K562 (cell line): ENCODE results near the gene SMAD3. TPM values are rescaled to one million over a fixed set of nuclear protein-coding genes. Genes with fewer than 3 reads are reported as not detected.

Source experiments
- ARID1B ChIP-seq: fragments of 450-650 bp; IDR thresholded peaks from 2 replicates; pipeline ENCODE4 v1.6.1; 2016; ENCODE audit warnings: antibody characterized with exemption, mild to moderate bottlenecking, inconsistent platforms
- ARID3B ChIP-seq: fragments of 250-450 bp; sonication (Bioruptor Pico); IDR thresholded peaks from 2 replicates; pipeline ENCODE4 v1.4.0; 2020; ENCODE audit warnings: borderline replicate concordance
- DPF2 ChIP-seq: fragments of 450-650 bp; IDR thresholded peaks from 2 replicates; pipeline ENCODE4 v1.6.1; 2016
- E2F6 ChIP-seq, 2 experiments: IDR thresholded peaks; 2 replicates each; pipeline ENCODE4 v1.6.1; 2011; ENCODE audit warnings: borderline replicate concordance in 1 of 2, control low read depth in 1 of 2, low read depth in 1 of 2, low read length in 1 of 2, mild to moderate bottlenecking in 1 of 2, mixed read lengths in 1 of 2, moderate library complexity in 1 of 2; ENCODE audit not compliant: insufficient read depth in 1 of 2, insufficient read length in 1 of 2, poor library complexity in 1 of 2, severe bottlenecking in 1 of 2; ENCODE audit errors: extremely low read depth in 1 of 2
- GATAD2B ChIP-seq: fragments of 450-650 bp; IDR thresholded peaks from 2 replicates; pipeline ENCODE4 v1.6.1; 2017; ENCODE audit warnings: mild to moderate bottlenecking, borderline replicate concordance
- HDAC3 ChIP-seq: fragments of 450-650 bp; IDR thresholded peaks from 2 replicates; pipeline ENCODE4 v1.6.1; 2018; ENCODE audit warnings: borderline replicate concordance, mild to moderate bottlenecking, moderate library complexity; ENCODE audit not compliant: partially characterized antibody
- JUND ChIP-seq, 2 experiments: IDR thresholded peaks; 2 replicates in 1 of 2; 3 replicates in 1 of 2; pipeline ENCODE4 v1.6.1; 2011; ENCODE audit warnings: borderline replicate concordance in 2 of 2, low read depth in 2 of 2, low read length in 2 of 2, improper control_type of control experiment in 1 of 2, missing biosample characterization in 1 of 2, missing genetic modification characterization in 1 of 2, missing genetic modification reagents in 1 of 2
- MAZ ChIP-seq, 2 experiments: fragments of 450-650 bp in 1 of 2; sonication (generic) in 1 of 2; formaldehyde crosslinking; IDR thresholded peaks in 1 of 2; conservative IDR thresholded peaks in 1 of 2; 2 replicates each; pipeline versions ENCODE4 v1.4.0 to v1.5.0; 2020; ENCODE audit warnings: mild to moderate bottlenecking in 1 of 2, missing genetic modification reagents in 1 of 2
- NFE2 ChIP-seq: IDR thresholded peaks from 2 replicates; pipeline ENCODE4 v1.6.1; 2014; ENCODE audit warnings: antibody characterized with exemption, low read depth
- NRF1 ChIP-seq, 2 experiments: fragments of 450-650 bp; IDR thresholded peaks in 1 of 2; conservative IDR thresholded peaks in 1 of 2; 2 replicates each; pipeline ENCODE4 v1.6.1; 2014; ENCODE audit warnings: mild to moderate bottlenecking in 2 of 2
- POLR2G ChIP-seq: fragments of 200-400 bp; formaldehyde crosslinking; IDR thresholded peaks from 2 replicates; pipeline ENCODE4 v1.6.1; 2017; ENCODE audit warnings: low read depth, mild to moderate bottlenecking, antibody characterized with exemption, low read length, moderate library complexity
- RBFOX2 ChIP-seq: fragments of 200-400 bp; formaldehyde crosslinking; IDR thresholded peaks from 2 replicates; pipeline ENCODE4 v1.6.1; 2017; ENCODE audit warnings: low read depth, mild to moderate bottlenecking, low read length, moderate library complexity
- SMAD4 ChIP-seq: fragments of 250-450 bp; sonication (Bioruptor Pico); conservative IDR thresholded peaks from 2 replicates; pipeline ENCODE4 v1.8.0; 2021; ENCODE audit warnings: inconsistent platforms, mild to moderate bottlenecking, moderate library complexity
- STAG1 ChIP-seq: sonication (generic); formaldehyde crosslinking; IDR thresholded peaks from 2 replicates; pipeline ENCODE4 v1.5.0; 2020; ENCODE audit warnings: missing genetic modification reagents, borderline replicate concordance
- TAF15 ChIP-seq: fragments of 200-400 bp; formaldehyde crosslinking; IDR thresholded peaks from 2 replicates; pipeline ENCODE4 v1.6.1; 2017; ENCODE audit warnings: mild to moderate bottlenecking, low read depth, low read length, moderate library complexity
- ZBTB7A ChIP-seq: IDR thresholded peaks from 2 replicates; pipeline ENCODE4 v1.6.1; 2011; ENCODE audit warnings: low read depth, mild to moderate bottlenecking, low read length, moderate library complexity, borderline replicate concordance; ENCODE audit not compliant: control insufficient read depth
- ZNF217 ChIP-seq: sonication (generic); formaldehyde crosslinking; IDR thresholded peaks from 2 replicates; pipeline ENCODE4 v1.8.0; 2022; ENCODE audit warnings: mild to moderate bottlenecking, missing genetic modification reagents
- polyA plus RNA-seq, 8 experiments: library from polyadenylated mRNA; depleted of rRNA in 4 of 8; stranded (reverse) in 5 of 8; unstranded in 3 of 8; fragments of >200 nt; fragmentation: Nextera tagmentation in 2 of 8; fragmentation: Illumina TruSeq in 1 of 8; extraction: Ambion mirVana in 2 of 8; extraction: Trizol in 1 of 8; gene quantifications; 2 replicates each; pipeline versions ENCODE4 v1.2.1 to v1.2.3, GENCODE V29; 2011 to 2014; ENCODE audit warnings: inconsistent platforms in 1 of 8, missing spikeins in 1 of 8
- total RNA-seq, 7 experiments: library from RNA; depleted of rRNA in 6 of 7; stranded (reverse); fragments of >200 nt in 6 of 7; fragmentation: Illumina TruSeq in 2 of 7; extraction: Trizol in 2 of 7; gene quantifications; 2 replicates each; pipeline versions ENCODE4 v1.2.1 to v1.2.3, GENCODE V29; 2011 to 2021; ENCODE audit warnings: low replicate concordance in 1 of 7
- TF ChIP-seq, protein P1 (sequence below): fragments of 450-650 bp; IDR thresholded peaks from 2 replicates; pipeline ENCODE4 v1.6.1; 2017; ENCODE audit warnings: antibody characterized with exemption, mild to moderate bottlenecking

Gene SMAD3
- total and polyA plus RNA-seq, 9 of the 15 experiments (the other 6 are each of a cell fraction or from before 2014, with no cell fraction given) = 4.3 to 39.2 (median 11.1) TPM

GRCh38 chr15:67120839-67121643 lies 55.6 kb downstream of the SMAD3 start (continued):
- TF ChIP-seq POLR2G (0 out of 2 replicates have a peak, but pooled peaks have one; percentile 27), STAG1 (no peak), NRF1 (conservative IDR thresholded peaks at IDR 0.05 in 1 of 2, IDR thresholded peaks at IDR 0.05 in 1 of 2) (no peak), E2F6 (IDR thresholded peaks at IDR 0.05; ENCODE audit: borderline replicate concordance in 1 of 2, extremely low read depth in 1 of 2, insufficient read depth in 1 of 2, insufficient read length in 1 of 2, low read depth in 1 of 2, low read length in 1 of 2, poor library complexity in 1 of 2, severe bottlenecking in 1 of 2) (peak in 1 of 2 experiments; percentile 21), DPF2 (no peak), ARID3B (CRISPR knock-in tag) (no peak), ARID1B (peak; percentile 24; the same call in 1 of the 2 replicates), ZBTB7A (peak; percentile 81; the same call in 1 of the 2 replicates), ZNF217 (no peak), NFE2 (peak; percentile 68), RBFOX2 (peak; percentile 50), JUND (IDR thresholded peaks at IDR 0.05; ENCODE audit: borderline replicate concordance, low read depth, low read length) (peak; percentile 49; the same call in 1 of the 2 replicates), JUND (tag; IDR thresholded peaks at IDR 0.05; ENCODE audit: borderline replicate concordance, low read depth, low read length) (no peak), MAZ (CRISPR knock-in tag; conservative IDR thresholded peaks at IDR 0.05 in 1 of 2, IDR thresholded peaks at IDR 0.05 in 1 of 2) (0 out of 4 replicates have a peak, but pooled peaks of 1 of the 2 experiments have one; percentile 39), GATAD2B (0 out of 2 replicates have a peak, but pooled peaks have one; percentile 56), HDAC3 (no peak), TAF15 (no peak), SMAD4 (CRISPR knock-in tag) (0 out of 2 replicates have a peak, but pooled peaks have one; percentile 18)
- TF ChIP-seq, protein P1, sequence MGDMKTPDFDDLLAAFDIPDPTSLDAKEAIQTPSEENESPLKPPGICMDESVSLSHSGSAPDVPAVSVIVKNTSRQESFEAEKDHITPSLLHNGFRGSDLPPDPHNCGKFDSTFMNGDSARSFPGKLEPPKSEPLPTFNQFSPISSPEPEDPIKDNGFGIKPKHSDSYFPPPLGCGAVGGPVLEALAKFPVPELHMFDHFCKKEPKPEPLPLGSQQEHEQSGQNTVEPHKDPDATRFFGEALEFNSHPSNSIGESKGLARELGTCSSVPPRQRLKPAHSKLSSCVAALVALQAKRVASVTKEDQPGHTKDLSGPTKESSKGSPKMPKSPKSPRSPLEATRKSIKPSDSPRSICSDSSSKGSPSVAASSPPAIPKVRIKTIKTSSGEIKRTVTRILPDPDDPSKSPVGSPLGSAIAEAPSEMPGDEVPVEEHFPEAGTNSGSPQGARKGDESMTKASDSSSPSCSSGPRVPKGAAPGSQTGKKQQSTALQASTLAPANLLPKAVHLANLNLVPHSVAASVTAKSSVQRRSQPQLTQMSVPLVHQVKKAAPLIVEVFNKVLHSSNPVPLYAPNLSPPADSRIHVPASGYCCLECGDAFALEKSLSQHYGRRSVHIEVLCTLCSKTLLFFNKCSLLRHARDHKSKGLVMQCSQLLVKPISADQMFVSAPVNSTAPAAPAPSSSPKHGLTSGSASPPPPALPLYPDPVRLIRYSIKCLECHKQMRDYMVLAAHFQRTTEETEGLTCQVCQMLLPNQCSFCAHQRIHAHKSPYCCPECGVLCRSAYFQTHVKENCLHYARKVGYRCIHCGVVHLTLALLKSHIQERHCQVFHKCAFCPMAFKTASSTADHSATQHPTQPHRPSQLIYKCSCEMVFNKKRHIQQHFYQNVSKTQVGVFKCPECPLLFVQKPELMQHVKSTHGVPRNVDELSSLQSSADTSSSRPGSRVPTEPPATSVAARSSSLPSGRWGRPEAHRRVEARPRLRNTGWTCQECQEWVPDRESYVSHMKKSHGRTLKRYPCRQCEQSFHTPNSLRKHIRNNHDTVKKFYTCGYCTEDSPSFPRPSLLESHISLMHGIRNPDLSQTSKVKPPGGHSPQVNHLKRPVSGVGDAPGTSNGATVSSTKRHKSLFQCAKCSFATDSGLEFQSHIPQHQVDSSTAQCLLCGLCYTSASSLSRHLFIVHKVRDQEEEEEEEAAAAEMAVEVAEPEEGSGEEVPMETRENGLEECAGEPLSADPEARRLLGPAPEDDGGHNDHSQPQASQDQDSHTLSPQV = peak; percentile 87
